GM12878 (cell line): ENCODE results near the gene EML1. TPM values are rescaled to one million over a fixed set of nuclear protein-coding genes. Genes with fewer than 3 reads are reported as not detected.

Source experiments
- ATAC-seq: fragments of 200-7000 bp; cut with Tn5 transposase; 3 replicates; pipeline ENCODE4 v1.9.1; 2020; ENCODE audit warnings: mild to moderate bottlenecking, moderate library complexity
- BruUV-seq: library from RNA; stranded (reverse); fragments of 400-500 nt; replicated peaks from 2 replicates; lab custom pipeline; 2021; lab: Mats Ljungman, UMichigan
- CTCF ChIA-PET: fragments of 300-600 bp; sonication (Branson Sonifier 250); formaldehyde crosslinking; extraction: SDS; loops from one replicate; lab custom pipeline; 2021; ENCODE audit warnings: inconsistent platforms; lab: Yijun Ruan, JAX
- POLR2A ChIA-PET: fragments of 350-600 bp; formaldehyde crosslinking; extraction: SDS; loops from one replicate; lab custom pipeline; 2021; ENCODE audit warnings: inconsistent platforms; lab: Charles Lee
- RAD21 ChIA-PET: fragments of 300-600 bp; sonication (Branson Sonifier 250); formaldehyde crosslinking; loops from one replicate; lab custom pipeline; 2023; ENCODE audit warnings: antibody characterized with exemption; ENCODE audit not compliant: unreplicated experiment; lab: Charles Lee
- SMC1A ChIA-PET: fragments of 300-600 bp; sonication (Branson Sonifier 250); formaldehyde crosslinking; loops from one replicate; lab custom pipeline; 2023; ENCODE audit not compliant: unreplicated experiment, uncharacterized antibody; lab: Charles Lee
- DNase-seq: peaks from one replicate; pipeline ENCODE4 v3.0.0-alpha.2; 2011; ENCODE audit warnings: low read depth, low spot score
- FAIRE-seq: peaks from 3 replicates; lab custom pipeline; 2011; peaks lifted over from hg19 to GRCh38; lab: Jason Lieb, UNC
- H2AFZ ChIP-seq: 2 replicates; pipeline ENCODE4 v1.6.0; 2011; ENCODE audit warnings: low read depth, low read length, control low read depth; ENCODE audit not compliant: control insufficient read depth
- H3K27ac ChIP-seq: 2 replicates; pipeline ENCODE4 v1.5.1; 2011; ENCODE audit warnings: control low read depth; ENCODE audit not compliant: control insufficient read depth, insufficient read depth
- H3K27me3 ChIP-seq, 2 experiments: replicated peaks in 1 of 2; 2 replicates each; pipeline versions ENCODE4 v1.6.0 to v1.6.1; 2011; ENCODE audit warnings: low read length in 1 of 2; ENCODE audit not compliant: control insufficient read depth in 2 of 2, insufficient read depth in 2 of 2
- H3K36me3 ChIP-seq, 2 experiments: 2 replicates each; pipeline ENCODE4 v1.5.1; 2011; ENCODE audit warnings: low read length in 1 of 2; ENCODE audit not compliant: control insufficient read depth in 2 of 2, insufficient read depth in 2 of 2
- H3K4me1 ChIP-seq: 2 replicates; pipeline ENCODE4 v1.6.1; 2011; ENCODE audit warnings: mild to moderate bottlenecking, low read length, moderate library complexity, mixed read lengths; ENCODE audit not compliant: control insufficient read depth, insufficient read depth
- H3K4me2 ChIP-seq: 2 replicates; pipeline ENCODE4 v1.6.0; 2011; ENCODE audit warnings: control low read depth; ENCODE audit not compliant: control insufficient read depth, insufficient read depth
- H3K4me3 ChIP-seq: fragments of 200-600 bp; sonication (generic); 2 replicates; pipeline ENCODE4 v1.5.1; 2016
- H3K79me2 ChIP-seq: 2 replicates; pipeline ENCODE4 v1.6.0; 2011; ENCODE audit warnings: low read length; ENCODE audit not compliant: control insufficient read depth, insufficient read depth
- H3K9ac ChIP-seq: 2 replicates; pipeline ENCODE4 v1.8.0; 2011; ENCODE audit warnings: low read length, control low read depth, mixed read lengths; ENCODE audit not compliant: control insufficient read depth, insufficient read depth
- H3K9me3 ChIP-seq: replicated peaks from 3 replicates; pipeline ENCODE4 v1.5.1; 2011; ENCODE audit warnings: mild to moderate bottlenecking, low read length; ENCODE audit not compliant: control insufficient read depth, insufficient read depth
- H4K20me1 ChIP-seq: 2 replicates; pipeline ENCODE4 v1.6.0; 2011; ENCODE audit not compliant: control insufficient read depth, insufficient read depth
- GABPA ChIP-seq: IDR thresholded peaks from 2 replicates; pipeline ENCODE4 v1.6.1; 2014; ENCODE audit warnings: antibody characterized with exemption, low read depth, mild to moderate bottlenecking, inconsistent platforms
- IKZF1 ChIP-seq: fragments of 450-650 bp; conservative IDR thresholded peaks from 2 replicates; pipeline ENCODE4 v1.6.1; 2017; ENCODE audit warnings: antibody characterized with exemption, mild to moderate bottlenecking
- IKZF2 ChIP-seq, 2 experiments: fragments of 450-650 bp; IDR thresholded peaks; 2 replicates each; pipeline ENCODE4 v1.6.1; 2017; ENCODE audit warnings: mild to moderate bottlenecking in 2 of 2, moderate library complexity in 2 of 2
- KDM1A ChIP-seq: fragments of 200-600 bp; sonication (generic); IDR thresholded peaks from 2 replicates; pipeline ENCODE4 v1.6.1; 2016; ENCODE audit warnings: borderline replicate concordance
- MTA2 ChIP-seq: fragments of 450-650 bp; IDR thresholded peaks from 2 replicates; pipeline ENCODE4 v1.6.1; 2016; ENCODE audit warnings: low read depth, mild to moderate bottlenecking, moderate library complexity
- MYB ChIP-seq: fragments of 150-350 bp; IDR thresholded peaks from 2 replicates; pipeline ENCODE4 v1.6.1; 2014; ENCODE audit warnings: mild to moderate bottlenecking, low read depth, low read length, borderline replicate concordance
- WRNIP1 ChIP-seq: IDR thresholded peaks from 2 replicates; pipeline ENCODE4 v1.6.1; 2011; ENCODE audit warnings: low read depth, low read length, improper control_type of control experiment, borderline replicate concordance
- ZZZ3 ChIP-seq: IDR thresholded peaks from 2 replicates; pipeline ENCODE4 v1.6.1; 2011; ENCODE audit warnings: low read depth; ENCODE audit not compliant: control insufficient read depth, insufficient read length
- in situ Hi-C: fragments of 300-500 bp; cut with MboI; formaldehyde crosslinking; loops from 9 replicates; pipeline ENCODE4 v1.14.3; 2018; ENCODE audit warnings: mixed read lengths
- intact Hi-C: fragments of 100-400 bp; cut with micrococcal nuclease; formaldehyde crosslinking; loops from one replicate; pipeline ENCODE4 v1.14.2; 2022; ENCODE audit not compliant: unreplicated experiment
- polyA plus RNA-seq, 11 experiments: library from polyadenylated mRNA; depleted of rRNA in 4 of 11; unstranded in 6 of 11; stranded (reverse) in 5 of 11; fragments of >200 nt; fragmentation: Nextera tagmentation in 4 of 11; fragmentation: Illumina TruSeq in 1 of 11; extraction: Ambion mirVana in 4 of 11; extraction: Trizol in 1 of 11; gene quantifications; 1 replicate in 1 of 11; 2 replicates in 10 of 11; pipeline versions ENCODE4 v1.2.1 to v1.2.3, GENCODE V29; 2011 to 2016; ENCODE audit warnings: inconsistent platforms in 2 of 11, missing spikeins in 2 of 11, low read depth in 1 of 11
- total RNA-seq, 4 experiments: library from RNA; depleted of rRNA in 3 of 4; stranded (reverse); fragments of >200 nt in 3 of 4; fragmentation: Illumina TruSeq in 1 of 4; extraction: Trizol in 1 of 4; gene quantifications; 2 replicates each; pipeline versions ENCODE4 v1.2.1 to v1.2.3, GENCODE V29; 2013 to 2021
- TF ChIP-seq, protein P1 (sequence below): fragments of 450-650 bp; IDR thresholded peaks from 2 replicates; pipeline ENCODE4 v1.6.1; 2017; ENCODE audit warnings: mild to moderate bottlenecking
- TF ChIP-seq, protein P2 (sequence below): fragments of 150-350 bp; IDR thresholded peaks from 2 replicates; pipeline ENCODE4 v1.6.1; 2016; ENCODE audit warnings: low read depth, low read length
- TF ChIP-seq, protein P3 (sequence below): fragments of 450-650 bp; IDR thresholded peaks from 2 replicates; pipeline ENCODE4 v1.6.1; 2017; ENCODE audit warnings: mild to moderate bottlenecking, moderate library complexity
- TF ChIP-seq, protein P4 (sequence below): IDR thresholded peaks from 2 replicates; pipeline ENCODE4 v1.6.1; 2012; ENCODE audit warnings: low read length, inconsistent platforms

The EML1 gene
- total and polyA plus RNA-seq, 10 of the 15 experiments (the other 5 are each of a cell fraction or from before 2014, with no cell fraction given), result 0.05 to 3.4 (median 0.11) TPM; not detected in 3

DNA sequence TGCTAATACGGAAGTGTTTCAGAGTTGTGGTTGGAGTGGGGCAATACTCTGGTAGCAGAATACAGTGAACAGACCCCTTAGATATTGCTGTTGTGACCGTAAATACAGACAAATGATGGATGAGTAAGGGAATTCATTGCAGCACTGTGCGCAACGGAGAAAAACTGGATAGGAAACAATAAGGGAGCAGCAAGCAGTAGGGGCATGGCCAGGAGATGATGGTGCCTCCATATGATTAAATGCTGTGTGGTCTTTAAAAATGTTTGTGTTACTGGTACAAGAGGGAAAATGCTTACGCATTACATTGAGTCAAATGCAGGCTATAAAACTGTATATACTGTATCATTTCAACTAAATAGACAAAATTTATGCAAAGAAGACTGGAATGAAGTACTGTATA, 61.6 kb downstream of the EML1 start (continued):
- TF ChIP-seq IKZF2 (IDR thresholded peaks at IDR 0.05) (no peak), WRNIP1 (no peak)
- TF ChIP-seq, protein P1, sequence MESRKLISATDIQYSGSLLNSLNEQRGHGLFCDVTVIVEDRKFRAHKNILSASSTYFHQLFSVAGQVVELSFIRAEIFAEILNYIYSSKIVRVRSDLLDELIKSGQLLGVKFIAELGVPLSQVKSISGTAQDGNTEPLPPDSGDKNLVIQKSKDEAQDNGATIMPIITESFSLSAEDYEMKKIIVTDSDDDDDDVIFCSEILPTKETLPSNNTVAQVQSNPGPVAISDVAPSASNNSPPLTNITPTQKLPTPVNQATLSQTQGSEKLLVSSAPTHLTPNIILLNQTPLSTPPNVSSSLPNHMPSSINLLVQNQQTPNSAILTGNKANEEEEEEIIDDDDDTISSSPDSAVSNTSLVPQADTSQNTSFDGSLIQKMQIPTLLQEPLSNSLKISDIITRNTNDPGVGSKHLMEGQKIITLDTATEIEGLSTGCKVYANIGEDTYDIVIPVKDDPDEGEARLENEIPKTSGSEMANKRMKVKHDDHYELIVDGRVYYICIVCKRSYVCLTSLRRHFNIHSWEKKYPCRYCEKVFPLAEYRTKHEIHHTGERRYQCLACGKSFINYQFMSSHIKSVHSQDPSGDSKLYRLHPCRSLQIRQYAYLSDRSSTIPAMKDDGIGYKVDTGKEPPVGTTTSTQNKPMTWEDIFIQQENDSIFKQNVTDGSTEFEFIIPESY, result no peak

DNA sequence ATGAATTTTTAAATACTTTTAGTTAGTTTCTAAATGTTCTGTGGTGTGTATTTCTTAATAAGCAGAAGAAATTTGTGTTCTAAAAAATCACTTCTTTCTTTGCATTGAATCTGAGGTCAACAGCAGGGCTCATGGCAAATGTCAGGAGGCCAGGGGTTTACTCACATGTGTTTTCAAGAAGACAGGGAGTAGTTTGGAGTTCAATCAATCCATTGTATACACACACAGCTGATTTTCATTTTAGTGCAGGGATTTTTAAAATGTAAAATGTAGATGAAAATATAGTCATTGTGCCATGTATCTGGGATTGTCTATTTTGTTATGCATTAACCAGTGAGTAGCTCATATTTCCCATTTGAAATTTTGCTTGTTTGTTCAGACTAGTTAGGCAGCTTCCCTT, 62.1 kb downstream of the EML1 start:
- H3K27ac ChIP-seq, result no peak overlapping the region
- ATAC-seq, result no peak
- H2AFZ ChIP-seq, result no peak overlapping the region
- CTCF ChIA-PET, result no interaction called here
- H3K79me2 ChIP-seq, result no peaks in the 10 kb centered on the region
- in situ Hi-C loops, result no loop called here
- no peaks in the 10 kb centered on the region for H3K9me3 ChIP-seq
- DNase-seq, result no peak
- no peak overlapping the region for H3K4me2 ChIP-seq
- no peak overlapping the region for H3K4me3 ChIP-seq
- intact Hi-C loops, result no loop called here
- RAD21 ChIA-PET, result no interaction called here
- SMC1A ChIA-PET, result no interaction called here
- H3K27me3 ChIP-seq, result peaks cover 0 to 3% of the 10 kb centered on the region in 2 experiments; a peak in 1 of 4 replicates
- H3K9ac ChIP-seq, result no peak overlapping the region
- no peaks in the 10 kb centered on the region for H3K36me3 ChIP-seq
- FAIRE-seq, result no peak
- H4K20me1 ChIP-seq, result no peaks in the 10 kb centered on the region
- POLR2A ChIA-PET, result no interaction called here
- BruUV-seq, result no TSS peak
- H3K4me1 ChIP-seq, result no peaks in the 10 kb centered on the region
- TF ChIP-seq MYB, result no peak
- TF ChIP-seq, protein P2, sequence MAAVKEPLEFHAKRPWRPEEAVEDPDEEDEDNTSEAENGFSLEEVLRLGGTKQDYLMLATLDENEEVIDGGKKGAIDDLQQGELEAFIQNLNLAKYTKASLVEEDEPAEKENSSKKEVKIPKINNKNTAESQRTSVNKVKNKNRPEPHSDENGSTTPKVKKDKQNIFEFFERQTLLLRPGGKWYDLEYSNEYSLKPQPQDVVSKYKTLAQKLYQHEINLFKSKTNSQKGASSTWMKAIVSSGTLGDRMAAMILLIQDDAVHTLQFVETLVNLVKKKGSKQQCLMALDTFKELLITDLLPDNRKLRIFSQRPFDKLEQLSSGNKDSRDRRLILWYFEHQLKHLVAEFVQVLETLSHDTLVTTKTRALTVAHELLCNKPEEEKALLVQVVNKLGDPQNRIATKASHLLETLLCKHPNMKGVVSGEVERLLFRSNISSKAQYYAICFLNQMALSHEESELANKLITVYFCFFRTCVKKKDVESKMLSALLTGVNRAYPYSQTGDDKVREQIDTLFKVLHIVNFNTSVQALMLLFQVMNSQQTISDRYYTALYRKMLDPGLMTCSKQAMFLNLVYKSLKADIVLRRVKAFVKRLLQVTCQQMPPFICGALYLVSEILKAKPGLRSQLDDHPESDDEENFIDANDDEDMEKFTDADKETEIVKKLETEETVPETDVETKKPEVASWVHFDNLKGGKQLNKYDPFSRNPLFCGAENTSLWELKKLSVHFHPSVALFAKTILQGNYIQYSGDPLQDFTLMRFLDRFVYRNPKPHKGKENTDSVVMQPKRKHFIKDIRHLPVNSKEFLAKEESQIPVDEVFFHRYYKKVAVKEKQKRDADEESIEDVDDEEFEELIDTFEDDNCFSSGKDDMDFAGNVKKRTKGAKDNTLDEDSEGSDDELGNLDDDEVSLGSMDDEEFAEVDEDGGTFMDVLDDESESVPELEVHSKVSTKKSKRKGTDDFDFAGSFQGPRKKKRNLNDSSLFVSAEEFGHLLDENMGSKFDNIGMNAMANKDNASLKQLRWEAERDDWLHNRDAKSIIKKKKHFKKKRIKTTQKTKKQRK, result no peak
- TF ChIP-seq MTA2, result no peak
- TF ChIP-seq IKZF1, result no peak
- TF ChIP-seq KDM1A, result no peak
- TF ChIP-seq, protein P3, sequence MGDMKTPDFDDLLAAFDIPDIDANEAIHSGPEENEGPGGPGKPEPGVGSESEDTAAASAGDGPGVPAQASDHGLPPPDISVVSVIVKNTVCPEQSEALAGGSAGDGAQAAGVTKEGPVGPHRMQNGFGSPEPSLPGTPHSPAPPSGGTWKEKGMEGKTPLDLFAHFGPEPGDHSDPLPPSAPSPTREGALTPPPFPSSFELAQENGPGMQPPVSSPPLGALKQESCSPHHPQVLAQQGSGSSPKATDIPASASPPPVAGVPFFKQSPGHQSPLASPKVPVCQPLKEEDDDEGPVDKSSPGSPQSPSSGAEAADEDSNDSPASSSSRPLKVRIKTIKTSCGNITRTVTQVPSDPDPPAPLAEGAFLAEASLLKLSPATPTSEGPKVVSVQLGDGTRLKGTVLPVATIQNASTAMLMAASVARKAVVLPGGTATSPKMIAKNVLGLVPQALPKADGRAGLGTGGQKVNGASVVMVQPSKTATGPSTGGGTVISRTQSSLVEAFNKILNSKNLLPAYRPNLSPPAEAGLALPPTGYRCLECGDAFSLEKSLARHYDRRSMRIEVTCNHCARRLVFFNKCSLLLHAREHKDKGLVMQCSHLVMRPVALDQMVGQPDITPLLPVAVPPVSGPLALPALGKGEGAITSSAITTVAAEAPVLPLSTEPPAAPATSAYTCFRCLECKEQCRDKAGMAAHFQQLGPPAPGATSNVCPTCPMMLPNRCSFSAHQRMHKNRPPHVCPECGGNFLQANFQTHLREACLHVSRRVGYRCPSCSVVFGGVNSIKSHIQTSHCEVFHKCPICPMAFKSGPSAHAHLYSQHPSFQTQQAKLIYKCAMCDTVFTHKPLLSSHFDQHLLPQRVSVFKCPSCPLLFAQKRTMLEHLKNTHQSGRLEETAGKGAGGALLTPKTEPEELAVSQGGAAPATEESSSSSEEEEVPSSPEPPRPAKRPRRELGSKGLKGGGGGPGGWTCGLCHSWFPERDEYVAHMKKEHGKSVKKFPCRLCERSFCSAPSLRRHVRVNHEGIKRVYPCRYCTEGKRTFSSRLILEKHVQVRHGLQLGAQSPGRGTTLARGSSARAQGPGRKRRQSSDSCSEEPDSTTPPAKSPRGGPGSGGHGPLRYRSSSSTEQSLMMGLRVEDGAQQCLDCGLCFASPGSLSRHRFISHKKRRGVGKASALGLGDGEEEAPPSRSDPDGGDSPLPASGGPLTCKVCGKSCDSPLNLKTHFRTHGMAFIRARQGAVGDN, result no peak
- TF ChIP-seq GABPA, result no peak
- TF ChIP-seq ZZZ3, result no peak
- TF ChIP-seq, protein P4, sequence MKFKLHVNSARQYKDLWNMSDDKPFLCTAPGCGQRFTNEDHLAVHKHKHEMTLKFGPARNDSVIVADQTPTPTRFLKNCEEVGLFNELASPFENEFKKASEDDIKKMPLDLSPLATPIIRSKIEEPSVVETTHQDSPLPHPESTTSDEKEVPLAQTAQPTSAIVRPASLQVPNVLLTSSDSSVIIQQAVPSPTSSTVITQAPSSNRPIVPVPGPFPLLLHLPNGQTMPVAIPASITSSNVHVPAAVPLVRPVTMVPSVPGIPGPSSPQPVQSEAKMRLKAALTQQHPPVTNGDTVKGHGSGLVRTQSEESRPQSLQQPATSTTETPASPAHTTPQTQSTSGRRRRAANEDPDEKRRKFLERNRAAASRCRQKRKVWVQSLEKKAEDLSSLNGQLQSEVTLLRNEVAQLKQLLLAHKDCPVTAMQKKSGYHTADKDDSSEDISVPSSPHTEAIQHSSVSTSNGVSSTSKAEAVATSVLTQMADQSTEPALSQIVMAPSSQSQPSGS, result no peak
